B cell (primary cell): ENCODE measurements around the gene CYP4F2. TPM values are rescaled to one million over a fixed set of nuclear protein-coding genes. Genes with fewer than 3 reads are reported as not detected.
"Not testable (repeated sequence)": the region's sequence is repeated elsewhere in the genome, so short reads cannot be mapped to it uniquely, and the experiment has no call there.

Experiments
- ATAC-seq: fragments of 200-7000 bp; cut with Tn5 transposase; one replicate; pipeline ENCODE4 v1.10.0; 2021; ENCODE audit warnings: low read depth, mild to moderate bottlenecking, moderate number of reproducible peaks, moderate library complexity
- CTCF ChIA-PET: fragments of 350-600 bp; sonication (Branson Sonifier 250); formaldehyde crosslinking; loops from one replicate; lab custom pipeline; 2021; ENCODE audit warnings: antibody characterized with exemption, inconsistent platforms; lab: Charles Lee
- POLR2A ChIA-PET: fragments of 350-600 bp; sonication (Branson Sonifier 250); formaldehyde crosslinking; loops from one replicate; lab custom pipeline; 2021; ENCODE audit warnings: antibody characterized with exemption; lab: Charles Lee
- DNase-seq: peaks from one replicate; pipeline ENCODE4 v3.0.0; 2013
- H2AFZ ChIP-seq: 2 replicates; pipeline ENCODE4 v1.6.1; 2012; ENCODE audit warnings: mild to moderate bottlenecking, low read depth, low read length; ENCODE audit not compliant: insufficient read depth, poor library complexity, severe bottlenecking
- H3K27ac ChIP-seq, 2 donors: 1 replicate in 1 of 2; 2 replicates in 1 of 2; pipeline ENCODE4 v1.5.1; 2012 to 2013; ENCODE audit warnings: low read length in 2 of 2, mild to moderate bottlenecking in 2 of 2, moderate library complexity in 1 of 2
- H3K27me3 ChIP-seq, 4 experiments: fragments of 200-600 bp in 1 of 4; sonication (generic) in 1 of 4; replicated peaks in 1 of 4; 1 replicate in 2 of 4; 2 replicates in 2 of 4; pipeline versions ENCODE4 v1.6.1 to v1.7.0; 2013 to 2016; ENCODE audit warnings: low read length in 3 of 4, mild to moderate bottlenecking in 2 of 4, mixed read lengths in 1 of 4, moderate library complexity in 1 of 4; ENCODE audit not compliant: insufficient read depth in 4 of 4, control insufficient read depth in 3 of 4; ENCODE audit errors: control extremely low read depth in 1 of 4
- H3K36me3 ChIP-seq, 2 experiments: replicated peaks in 1 of 2; 1 replicate in 1 of 2; 2 replicates in 1 of 2; pipeline versions ENCODE4 v1.6.1 to v1.7.1; 2013; ENCODE audit warnings: low read length in 1 of 2; ENCODE audit not compliant: insufficient read depth in 2 of 2, control insufficient read depth in 1 of 2; ENCODE audit errors: control extremely low read depth in 1 of 2, extremely low read depth in 1 of 2
- H3K4me1 ChIP-seq, 2 donors: fragments of 200-600 bp in 1 of 2; sonication (generic) in 1 of 2; 1 replicate in 1 of 2; 2 replicates in 1 of 2; pipeline versions ENCODE4 v1.5.1 to v1.6.1; 2013 to 2017; ENCODE audit warnings: low read length in 2 of 2; ENCODE audit not compliant: control insufficient read depth in 2 of 2, insufficient read depth in 2 of 2
- H3K4me2 ChIP-seq: replicated peaks from 2 replicates; pipeline ENCODE3; 2012; ENCODE audit warnings: mild to moderate bottlenecking, low read depth, low read length; ENCODE audit not compliant: poor library complexity, severe bottlenecking
- H3K4me3 ChIP-seq, 5 experiments: fragments of 200-600 bp in 1 of 5; sonication (generic) in 1 of 5; 1 replicate in 3 of 5; 2 replicates in 2 of 5; pipeline versions ENCODE4 v1.5.1 to v1.7.0; 2011 to 2016; ENCODE audit warnings: low read length in 4 of 5, mild to moderate bottlenecking in 4 of 5, low read depth in 2 of 5, control low read depth in 1 of 5, moderate library complexity in 1 of 5; ENCODE audit not compliant: insufficient read depth in 1 of 5; ENCODE audit errors: control extremely low read depth in 1 of 5, extremely low read depth in 1 of 5
- H3K79me2 ChIP-seq: fragments of 200-600 bp; sonication (generic); one replicate; pipeline ENCODE4 v1.6.0; 2016; ENCODE audit warnings: low read length; ENCODE audit not compliant: control insufficient read depth, insufficient read depth
- H3K9ac ChIP-seq: fragments of 200-600 bp; sonication (generic); 2 replicates; pipeline ENCODE4 v1.6.1; 2017; ENCODE audit warnings: mild to moderate bottlenecking, low read length, moderate library complexity
- H3K9me3 ChIP-seq, 3 donors: one replicate each; pipeline versions ENCODE4 v1.6.1 to v1.7.1; 2013; ENCODE audit warnings: low read length in 2 of 3; ENCODE audit not compliant: control insufficient read depth in 2 of 3, insufficient read depth in 1 of 3; ENCODE audit errors: control extremely low read depth in 1 of 3
- H4K20me1 ChIP-seq: 2 replicates; pipeline ENCODE4 v1.6.0; 2012; ENCODE audit warnings: mild to moderate bottlenecking, low read length; ENCODE audit not compliant: insufficient read depth, control insufficient read depth, poor library complexity, severe bottlenecking
- H3K27ac Mint-ChIP-seq: one replicate; pipeline ENCODE4 v1.8.0; 2021; ENCODE audit warnings: mixed read lengths
- H3K27me3 Mint-ChIP-seq: one replicate; pipeline ENCODE4 v1.8.0; 2021; ENCODE audit warnings: mixed read lengths
- H3K4me1 Mint-ChIP-seq: one replicate; pipeline ENCODE4 v1.8.0; 2021; ENCODE audit warnings: mixed read lengths
- H3K4me3 Mint-ChIP-seq: one replicate; pipeline ENCODE4 v1.8.0; 2021; ENCODE audit warnings: mixed read lengths
- H3K9me3 Mint-ChIP-seq: one replicate; pipeline ENCODE4 v1.8.0; 2022; ENCODE audit warnings: mixed read lengths; ENCODE audit not compliant: insufficient read depth
- CTCF ChIP-seq: fragments of 200-600 bp; IDR thresholded peaks from one replicate; pipeline ENCODE4 v1.8.0; 2022; ENCODE audit warnings: antibody characterized with exemption, mild to moderate bottlenecking
- EZH2 ChIP-seq: IDR thresholded peaks from 2 replicates; pipeline ENCODE4 v1.6.1; 2012; ENCODE audit warnings: borderline replicate concordance, low read depth, mild to moderate bottlenecking, moderate library complexity, low read length; ENCODE audit not compliant: insufficient read depth, poor library complexity, severe bottlenecking
- WGBS: methylation state at CpG from one replicate; pipeline ENCODE4 v1.1.5; 2013; ENCODE audit warnings: missing lambda C conversion rate; ENCODE audit not compliant: insufficient coverage; 5-methylcytosine and 5-hydroxymethylcytosine counted together
- intact Hi-C: fragments of 100-400 bp; cut with micrococcal nuclease; formaldehyde crosslinking; loops from one replicate; pipeline ENCODE4 v1.10.0; 2022
- polyA plus RNA-seq: library from polyadenylated mRNA; depleted of rRNA; stranded (reverse); fragments of >200 nt; gene quantifications from 2 replicates; pipeline ENCODE4 v1.2.3, GENCODE V29; 2012
- total RNA-seq, 2 donors: library from RNA; stranded (reverse); fragments of 120-200 nt in 1 of 2; gene quantifications; 1 replicate in 1 of 2; 2 replicates in 1 of 2; pipeline versions ENCODE4 v1.2.3 to v1.2.4, GENCODE V29; 2013 to 2022

The CYP4F2 gene
- total and polyA plus RNA-seq, 2 donors (not counting 1 experiment from before 2014, with no cell fraction given), result not detected

- Histone ChIP-seq H3K9ac (peak overlapping the region; percentile 93), H3K79me2 (no peaks in the 10 kb centered on the region), H3K4me3 (peak overlapping the region; percentile 83 to 98 (median 90)), H3K27me3 (no peaks in the 10 kb centered on the region), H2AFZ (peak overlapping the region; percentile 94), H3K36me3 (no peaks in the 10 kb centered on the region), H3K4me1 (peaks cover 7 to 8% of the 10 kb centered on the region in 2 donors), H3K4me2 (peak overlapping the region; percentile 86), H3K27ac (peak overlapping the region; percentile 96 to 99), H3K9me3 (no peaks in the 10 kb centered on the region), H4K20me1 (no peaks in the 10 kb centered on the region)
- under 1% methylated on average over 56 of the region's 65 CpGs for WGBS
- CTCF ChIA-PET, result interaction anchor here (0.8 kb wide), 2 partner anchors 207 to 315 kb away, joined by 3 read pairs; no protein-coding TSS in a partner anchor
- ATAC-seq (peak; percentile 96), DNase-seq (peak; percentile 95)
- TF ChIP-seq EZH2, result no peak
- TF ChIP-seq CTCF, result no peak
- H3K27me3 Mint-ChIP-seq, result no peaks in the 10 kb centered on the region
- no peaks in the 10 kb centered on the region for H3K9me3 Mint-ChIP-seq
- H3K4me3 Mint-ChIP-seq, result peak overlapping the region; percentile 93
- H3K27ac Mint-ChIP-seq, result peak overlapping the region; percentile 98
- H3K4me1 Mint-ChIP-seq, result peaks cover 12% of the 10 kb centered on the region
- intact Hi-C loops, result loop anchor here (2.0 kb wide), 2 partner anchors 274 to 282 kb away; partner anchors contain the start of gene RAB8A
- POLR2A ChIA-PET, result interaction anchor here (0.6 to 1.0 kb wide), 2 partner anchors 305 to 384 kb away, joined by 3 read pairs; no protein-coding TSS in a partner anchor
Observed at GRCh38 chr19:15836330-15837220, 61.3 kb downstream of the CYP4F2 start.

- Histone ChIP-seq H3K4me3 (peak overlapping the region; percentile 73 to 98 (median 90)), H3K27ac (peak overlapping the region; percentile 96 to 99), H3K4me2 (peak overlapping the region; percentile 86), H3K9ac (peak overlapping the region; percentile 93), H2AFZ (peak overlapping the region; percentile 94)
- Mint-ChIP-seq H3K4me3 (peak overlapping the region; percentile 93), H3K4me1 (peaks cover 12% of the 10 kb centered on the region), H3K27ac (peak overlapping the region; percentile 98)
- H3K9me3 ChIP-seq, H3K27me3 ChIP-seq, DNase-seq, H3K79me2 ChIP-seq, H4K20me1 ChIP-seq, POLR2A ChIA-PET, ATAC-seq, CTCF ChIA-PET, H3K9me3 Mint-ChIP-seq, H3K36me3 ChIP-seq, H3K27me3 Mint-ChIP-seq, H3K4me1 ChIP-seq: not testable (repeated sequence)
- 34% methylated on average over 11 of the region's 11 CpGs for WGBS
- intact Hi-C loops, result loop anchor here (2.0 kb wide), 2 partner anchors 275 to 283 kb away; partner anchors contain the start of gene RAB8A
Observed at GRCh38 chr19:15835565-15836329, 62.1 kb downstream of the CYP4F2 start.

GRCh38 chr19:15834232-15834631, 63.6 kb downstream of the CYP4F2 start:
- H3K79me2 ChIP-seq, DNase-seq, H3K9me3 Mint-ChIP-seq, H3K4me3 ChIP-seq, H3K27ac Mint-ChIP-seq, H3K27ac ChIP-seq, CTCF ChIA-PET, H3K36me3 ChIP-seq, H4K20me1 ChIP-seq, POLR2A ChIA-PET, H3K9ac ChIP-seq, intact Hi-C loops, H3K27me3 ChIP-seq, H3K4me2 ChIP-seq, H3K9me3 ChIP-seq, H3K4me3 Mint-ChIP-seq, ATAC-seq, H3K4me1 ChIP-seq, H2AFZ ChIP-seq: not testable (repeated sequence)
- peaks cover 12% of the 10 kb centered on the region for H3K4me1 Mint-ChIP-seq
- peaks cover 12% of the 10 kb centered on the region for H3K27me3 Mint-ChIP-seq
- 92% methylated on average over 3 of the region's 3 CpGs for WGBS
